Mesendoderm (in vitro differentiated cells): ENCODE measurements around the gene SPOCK1.

Experiments used
- DNase-seq: peaks from one replicate; pipeline ENCODE4 v3.0.0; 2013
- H2AK5ac ChIP-seq: 2 replicates; pipeline ENCODE4 v1.6.1; 2013; ENCODE audit warnings: low read length, inconsistent platforms
- H2BK120ac ChIP-seq: 2 replicates; pipeline ENCODE4 v1.6.1; 2013; ENCODE audit warnings: low read depth, mild to moderate bottlenecking, low read length, moderate library complexity, mixed read lengths
- H2BK15ac ChIP-seq: replicated peaks from 2 replicates; pipeline ENCODE4 v1.6.1; 2013; ENCODE audit warnings: low read depth, mild to moderate bottlenecking, moderate library complexity
- H2BK5ac ChIP-seq: 2 replicates; pipeline ENCODE4 v1.6.1; 2013; ENCODE audit warnings: low read length, inconsistent platforms
- H3K18ac ChIP-seq: 2 replicates; pipeline ENCODE4 v1.6.1; 2013; ENCODE audit warnings: mild to moderate bottlenecking, low read length, mixed read lengths
- H3K23ac ChIP-seq: one replicate; pipeline ENCODE4 v1.6.1; 2013; ENCODE audit warnings: low read length
- H3K27ac ChIP-seq: 2 replicates; pipeline ENCODE4 v1.5.1; 2013; ENCODE audit warnings: low read depth, mild to moderate bottlenecking, inconsistent platforms, low read length, moderate library complexity
- H3K27me3 ChIP-seq: 2 replicates; pipeline ENCODE4 v1.6.1; 2013; ENCODE audit warnings: low read length, control low read depth, mild to moderate bottlenecking, inconsistent platforms; ENCODE audit not compliant: insufficient read depth, poor library complexity
- H3K36me3 ChIP-seq: 2 replicates; pipeline ENCODE4 v1.6.1; 2013; ENCODE audit warnings: low read length, inconsistent platforms; ENCODE audit not compliant: control insufficient read depth, insufficient read depth
- H3K4ac ChIP-seq: one replicate; pipeline ENCODE4 v1.6.1; 2013; ENCODE audit warnings: low read depth, mild to moderate bottlenecking, low read length, moderate library complexity
- H3K4me1 ChIP-seq: 2 replicates; pipeline ENCODE4 v1.6.1; 2013; ENCODE audit warnings: low read depth, low read length, inconsistent platforms; ENCODE audit not compliant: control insufficient read depth
- H3K4me2 ChIP-seq: 2 replicates; pipeline ENCODE4 v1.6.1; 2013; ENCODE audit warnings: low read length
- H3K4me3 ChIP-seq: 2 replicates; pipeline ENCODE4 v1.5.1; 2013; ENCODE audit warnings: mild to moderate bottlenecking, low read length
- H3K56ac ChIP-seq: one replicate; pipeline ENCODE4 v1.6.1; 2013; ENCODE audit warnings: low read length
- H3K79me1 ChIP-seq: 2 replicates; pipeline ENCODE4 v1.6.1; 2013; ENCODE audit warnings: low read length, inconsistent platforms
- H3K79me2 ChIP-seq: 2 replicates; pipeline ENCODE4 v1.6.1; 2013; ENCODE audit warnings: mild to moderate bottlenecking, low read length; ENCODE audit not compliant: control insufficient read depth, insufficient read depth
- H3K9ac ChIP-seq: 2 replicates; pipeline ENCODE4 v1.6.1; 2013; ENCODE audit warnings: low read length, inconsistent platforms
- H4K5ac ChIP-seq: one replicate; pipeline ENCODE4 v1.6.1; 2013; ENCODE audit warnings: low read length
- H4K8ac ChIP-seq: one replicate; pipeline ENCODE4 v1.6.1; 2013; ENCODE audit warnings: low read depth, mild to moderate bottlenecking, control low read depth, low read length, moderate library complexity
- WGBS: extraction: QIAGEN DNeasy Blood & Tissue Kit; methylation state at CpG from one replicate; pipeline ENCODE4 v1.1.7; 2013; ENCODE audit warnings: low lambda C conversion rate, missing lambda C conversion rate; ENCODE audit not compliant: insufficient coverage; ENCODE audit errors: extremely low coverage; 5-methylcytosine and 5-hydroxymethylcytosine counted together

Gene SPOCK1

GRCh38 chr5:137122075-137122474 is 377.1 kb downstream of the SPOCK1 start:
- no peak overlapping the region for H3K4ac ChIP-seq
- H4K8ac ChIP-seq = no peak overlapping the region
- H3K4me2 ChIP-seq = no peak overlapping the region
- H3K36me3 ChIP-seq = no peaks in the 10 kb centered on the region
- H2BK5ac ChIP-seq = no peak overlapping the region
- no peak for DNase-seq
- H3K56ac ChIP-seq = no peak overlapping the region
- H3K4me3 ChIP-seq = no peak overlapping the region
- no peak overlapping the region for H2AK5ac ChIP-seq
- no peak overlapping the region for H3K18ac ChIP-seq
- H3K27me3 ChIP-seq = no peaks in the 10 kb centered on the region
- no peak overlapping the region for H3K27ac ChIP-seq
- no peaks in the 10 kb centered on the region for H3K79me1 ChIP-seq
- no peak overlapping the region for H2BK15ac ChIP-seq
- no peaks in the 10 kb centered on the region for H3K79me2 ChIP-seq
- no CpG with 5 or more reads among the region's 3 CpGs for WGBS
- no peak overlapping the region for H2BK120ac ChIP-seq
- no peak overlapping the region for H4K5ac ChIP-seq
- H3K9ac ChIP-seq = no peak overlapping the region
- no peaks in the 10 kb centered on the region for H3K4me1 ChIP-seq
- H3K23ac ChIP-seq = no peak overlapping the region

GRCh38 chr5:137119321-137119720 is 379.8 kb downstream of the SPOCK1 start:
- Histone ChIP-seq H3K4me3 (no peak overlapping the region), H2BK120ac (no peak overlapping the region), H2BK15ac (no peak overlapping the region)

GRCh38 chr5:137118629-137119028 is 380.5 kb downstream of the SPOCK1 start:
- H3K79me2 ChIP-seq = no peaks in the 10 kb centered on the region
- no peak overlapping the region for H3K18ac ChIP-seq
- no peaks in the 10 kb centered on the region for H3K79me1 ChIP-seq
- no peak overlapping the region for H2BK5ac ChIP-seq
- no peaks in the 10 kb centered on the region for H3K27me3 ChIP-seq
- no peak overlapping the region for H2AK5ac ChIP-seq
- no peak overlapping the region for H2BK15ac ChIP-seq
- no CpG with 5 or more reads among the region's 5 CpGs for WGBS
- no peak overlapping the region for H3K4ac ChIP-seq
- H3K4me2 ChIP-seq = no peak overlapping the region
- no peak overlapping the region for H3K4me3 ChIP-seq
- no peak overlapping the region for H3K23ac ChIP-seq
- no peaks in the 10 kb centered on the region for H3K36me3 ChIP-seq
- H3K27ac ChIP-seq = no peak overlapping the region
- no peak overlapping the region for H3K9ac ChIP-seq
- DNase-seq = no peak
- H4K8ac ChIP-seq = no peak overlapping the region
- H2BK120ac ChIP-seq = no peak overlapping the region
- no peak overlapping the region for H4K5ac ChIP-seq
- no peak overlapping the region for H3K56ac ChIP-seq
- peaks cover 11% of the 10 kb centered on the region for H3K4me1 ChIP-seq

More at GRCh38 chr5:137119321-137119720, 379.8 kb downstream of the SPOCK1 start:
- no peak for DNase-seq
- no peak overlapping the region for H2BK5ac ChIP-seq
- no peak overlapping the region for H3K9ac ChIP-seq
- no peak overlapping the region for H2AK5ac ChIP-seq
- no peaks in the 10 kb centered on the region for H3K27me3 ChIP-seq
- H3K4me1 ChIP-seq = peaks cover 5% of the 10 kb centered on the region
- H3K18ac ChIP-seq = no peak overlapping the region
- no peak overlapping the region for H3K4ac ChIP-seq
- no peaks in the 10 kb centered on the region for H3K36me3 ChIP-seq
- no peak overlapping the region for H4K5ac ChIP-seq
- no peak overlapping the region for H3K56ac ChIP-seq
- WGBS = no CpG with 5 or more reads among the region's 6 CpGs
- H3K27ac ChIP-seq = no peak overlapping the region
- H3K23ac ChIP-seq = no peak overlapping the region
- no peak overlapping the region for H3K4me2 ChIP-seq
- H4K8ac ChIP-seq = no peak overlapping the region
- no peaks in the 10 kb centered on the region for H3K79me2 ChIP-seq
- no peaks in the 10 kb centered on the region for H3K79me1 ChIP-seq

- Histone ChIP-seq H3K4me1 (peaks cover 11% of the 10 kb centered on the region), H3K23ac (no peak overlapping the region), H3K36me3 (no peaks in the 10 kb centered on the region), H3K27me3 (no peaks in the 10 kb centered on the region), H2BK5ac (peak overlapping the region; percentile 94), H2BK120ac (peak overlapping the region; percentile 84), H4K8ac (no peak overlapping the region), H3K79me1 (no peaks in the 10 kb centered on the region), H2BK15ac (no peak overlapping the region), H3K56ac (peak overlapping the region; percentile 61), H4K5ac (peak overlapping the region; percentile 42), H3K9ac (no peak overlapping the region), H3K27ac (no peak overlapping the region), H3K79me2 (no peaks in the 10 kb centered on the region), H2AK5ac (peak overlapping the region; percentile 54), H3K18ac (peak overlapping the region; percentile 13), H3K4me2 (no peak overlapping the region), H3K4ac (no peak overlapping the region), H3K4me3 (no peak overlapping the region)
- no CpG with 5 or more reads among the region's 6 CpGs for WGBS
- no peak for DNase-seq
These were observed 384.0 kb downstream of the SPOCK1 start for GRCh38 chr5:137115152-137115551.

GRCh38 chr5:137114529-137114928 is 384.6 kb downstream of the SPOCK1 start:
- Histone ChIP-seq H3K79me2 (no peaks in the 10 kb centered on the region), H3K4me2 (no peak overlapping the region), H3K27ac (peak overlapping the region; percentile 66), H4K5ac (no peak overlapping the region), H3K4me1 (peaks cover 11% of the 10 kb centered on the region), H2BK120ac (no peak overlapping the region), H3K36me3 (no peaks in the 10 kb centered on the region), H3K18ac (peak overlapping the region; percentile 13), H4K8ac (no peak overlapping the region), H3K23ac (no peak overlapping the region), H3K9ac (peak overlapping the region; percentile 12), H3K4me3 (no peak overlapping the region), H3K4ac (peak overlapping the region; percentile 65), H3K56ac (peak overlapping the region; percentile 61), H2BK15ac (no peak overlapping the region), H3K27me3 (no peaks in the 10 kb centered on the region), H2BK5ac (peak overlapping the region; percentile 94), H2AK5ac (peak overlapping the region; percentile 55), H3K79me1 (no peaks in the 10 kb centered on the region)
- DNase-seq = peak; percentile 91
- no CpG with 5 or more reads among the region's 2 CpGs for WGBS

GRCh38 chr5:137113939-137114338 is 385.2 kb downstream of the SPOCK1 start:
- DNase-seq = no peak
- H4K5ac ChIP-seq = no peak overlapping the region
- H3K56ac ChIP-seq = peak overlapping the region; percentile 69
- peak overlapping the region; percentile 29 for H3K23ac ChIP-seq
- H2AK5ac ChIP-seq = peak overlapping the region; percentile 86
- no peaks in the 10 kb centered on the region for H3K79me2 ChIP-seq
- peak overlapping the region; percentile 88 for H2BK5ac ChIP-seq
- H3K9ac ChIP-seq = no peak overlapping the region
- H3K27me3 ChIP-seq = no peaks in the 10 kb centered on the region
- H3K36me3 ChIP-seq = no peaks in the 10 kb centered on the region
- peaks cover 11% of the 10 kb centered on the region for H3K4me1 ChIP-seq
- H3K4ac ChIP-seq = peak overlapping the region; percentile 79
- no peak overlapping the region for H4K8ac ChIP-seq
- peak overlapping the region; percentile 52 for H3K18ac ChIP-seq
- H2BK120ac ChIP-seq = peak overlapping the region; percentile 1
- no peaks in the 10 kb centered on the region for H3K79me1 ChIP-seq
- H3K4me3 ChIP-seq = no peak overlapping the region
- peak overlapping the region; percentile 75 for H2BK15ac ChIP-seq
- WGBS = no CpG with 5 or more reads among the region's 3 CpGs
- no peak overlapping the region for H3K27ac ChIP-seq
- H3K4me2 ChIP-seq = no peak overlapping the region
